KBM-7 (cell line): Measurements from ENCODE around the gene PMPCA.

Experiments used
- DNase-seq: peaks from one replicate; pipeline ENCODE4 v3.0.0-alpha.2; 2015
- in situ Hi-C: fragments of 300-500 bp; cut with MboI; formaldehyde crosslinking; loops from 2 replicates; pipeline ENCODE4 v1.14.3; 2020; ENCODE audit warnings: low sequenced_read_pairs, low pct_unique_long_range_greater_than_20kb, mixed read lengths

PMPCA gene

GRCh38 chr9:136467766-136468165 lies 57.3 kb downstream of the PMPCA start:
- DNase-seq, result no peak
- in situ Hi-C loops, result no loop called here

GRCh38 chr9:136470356-136470755 lies 59.9 kb downstream of the PMPCA start:
- in situ Hi-C loops, result no loop called here
- no peak for DNase-seq

- in situ Hi-C loops, result no loop called here
- no peak for DNase-seq
Observed at GRCh38 chr9:136470792-136471469, 60.5 kb downstream of the PMPCA start.

GRCh38 chr9:136471802-136472487 lies 61.5 kb downstream of the PMPCA start:
- in situ Hi-C loops, result no loop called here
- DNase-seq, result no peak

- no peak for DNase-seq
- in situ Hi-C loops, result no loop called here
Observed at GRCh38 chr9:136472640-136473353, 62.3 kb downstream of the PMPCA start.

GRCh38 chr9:136473354-136473721 lies 62.9 kb downstream of the PMPCA start:
- in situ Hi-C loops, result no loop called here

More at GRCh38 chr9:136473354-136473721, 62.9 kb downstream of the PMPCA start:
- DNase-seq, result no peak
